Thoracic aorta (tissue), 2 donors: ENCODE measurements around the gene METTL26. TPM values are rescaled to one million over a fixed set of nuclear protein-coding genes. Genes with fewer than 3 reads are reported as not detected.

ENCODE experiments used
- ATAC-seq: fragments of 150-250 bp; one replicate; pipeline ENCODE4 v1.8.0; 2017; ENCODE audit warnings: low read depth; ENCODE audit not compliant: insufficient number of reproducible peaks, low FRiP score
- DNase-seq: peaks from one replicate; pipeline ENCODE4 v3.0.0-alpha.2; 2020; ENCODE audit warnings: low spot score
- H3K27ac ChIP-seq, 2 donors: fragments of 200-600 bp; sonication (generic); 1 replicate in 1 of 2; 2 replicates in 1 of 2; pipeline ENCODE4 v1.5.1; 2016; ENCODE audit warnings: mild to moderate bottlenecking in 2 of 2, moderate library complexity in 2 of 2
- H3K27me3 ChIP-seq: fragments of 200-600 bp; sonication (generic); replicated peaks from 2 replicates; pipeline ENCODE4 v1.6.0; 2016; ENCODE audit warnings: mild to moderate bottlenecking; ENCODE audit not compliant: insufficient read depth
- H3K36me3 ChIP-seq: fragments of 200-600 bp; sonication (generic); one replicate; pipeline ENCODE4 v1.5.1; 2016
- H3K4me1 ChIP-seq, 2 donors: fragments of 200-600 bp; sonication (generic); 1 replicate in 1 of 2; 2 replicates in 1 of 2; pipeline versions ENCODE4 v1.5.1 to v1.6.0; 2016; ENCODE audit warnings: low read depth in 2 of 2, mild to moderate bottlenecking in 1 of 2; ENCODE audit not compliant: control insufficient read depth in 1 of 2
- H3K4me3 ChIP-seq: fragments of 200-600 bp; sonication (generic); 2 replicates; pipeline ENCODE4 v1.5.1; 2016; ENCODE audit warnings: mild to moderate bottlenecking
- H3K9me3 ChIP-seq: fragments of 200-600 bp; sonication (generic); 2 replicates; pipeline ENCODE4 v1.5.1; 2016
- CTCF ChIP-seq: fragments of 200-600 bp; sonication (generic); IDR thresholded peaks from one replicate; pipeline ENCODE4 v1.5.1; 2019; ENCODE audit warnings: antibody characterized with exemption
- total RNA-seq, 2 donors: library from RNA; depleted of rRNA; stranded (reverse); fragments of >200 nt; gene quantifications; one replicate each; pipeline versions ENCODE4 v1.1.0 to v1.2.3, GENCODE V29; 2016

METTL26 gene
- total RNA-seq, 2 donors from 2014 or later, result 83.4 to 217 TPM

DNA sequence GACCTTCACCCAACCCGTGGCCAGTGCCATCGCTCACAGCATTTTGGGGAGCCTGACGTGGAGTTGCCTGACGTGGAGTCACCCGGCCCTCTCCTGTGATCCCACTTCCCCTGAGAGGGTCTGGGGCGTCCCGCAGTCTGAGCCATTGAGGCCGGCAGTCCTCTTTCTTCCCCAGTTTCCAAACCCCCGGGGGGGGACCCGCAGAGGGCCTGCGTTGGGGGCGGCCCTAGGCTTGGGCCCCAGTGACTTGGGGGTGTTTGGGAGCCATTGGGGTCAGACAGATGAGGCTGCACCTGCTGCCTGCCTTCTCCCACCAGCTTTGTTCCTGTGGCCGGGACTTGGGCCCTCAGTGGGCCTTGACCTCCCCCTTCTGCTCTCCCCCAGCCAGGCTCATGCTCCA lies 33.6 kb upstream of the METTL26 start:
- peaks cover 7 to 19% of the 10 kb centered on the region in 2 donors for H3K4me1 ChIP-seq
- H3K9me3 ChIP-seq, result no peaks in the 10 kb centered on the region
- H3K27ac ChIP-seq, result no peak overlapping the region
- no peak overlapping the region for H3K4me3 ChIP-seq
- peaks cover 35% of the 10 kb centered on the region for H3K36me3 ChIP-seq
- ATAC-seq, result no peak
- TF ChIP-seq CTCF, result no peak
- H3K27me3 ChIP-seq, result no peaks in the 10 kb centered on the region
- no peak for DNase-seq

DNA sequence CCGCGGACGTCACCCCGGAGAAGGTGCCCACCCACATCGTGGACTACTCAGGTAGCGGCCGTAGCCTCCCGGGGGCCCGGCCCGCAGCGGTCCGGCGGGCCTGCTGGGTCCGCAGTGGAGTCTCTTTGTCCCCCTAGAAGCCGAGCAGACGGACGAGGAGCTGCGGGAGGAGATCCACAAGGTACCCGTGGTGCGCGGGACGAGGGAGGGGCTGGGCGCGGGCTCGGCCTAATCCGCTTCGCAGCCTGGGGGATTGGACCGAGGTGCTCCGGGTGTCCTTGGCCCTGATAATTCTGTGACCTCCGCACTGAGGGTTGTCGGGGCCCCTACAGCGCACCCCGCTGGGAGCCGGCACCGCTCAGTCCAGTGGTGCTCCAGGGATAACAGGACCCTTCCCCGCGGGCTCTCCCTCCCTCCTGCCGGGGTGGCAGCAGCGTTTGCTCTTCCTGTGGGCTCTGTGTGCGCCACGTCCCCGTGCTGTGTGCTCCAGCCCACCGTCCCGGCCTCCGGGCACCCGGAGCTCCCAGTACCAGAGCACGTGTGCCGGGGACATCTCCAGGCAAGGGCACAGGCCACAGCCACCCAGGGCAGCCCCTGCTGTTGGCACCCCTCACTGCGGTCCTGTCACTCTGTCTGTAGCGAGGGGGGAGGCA lies 32.5 kb upstream of the METTL26 start:
- no peak for DNase-seq
- no peaks in the 10 kb centered on the region for H3K27me3 ChIP-seq
- H3K27ac ChIP-seq, result peak overlapping the region; percentile 68 to 78
- H3K36me3 ChIP-seq, result peaks cover 35% of the 10 kb centered on the region
- TF ChIP-seq CTCF, result no peak
- no peaks in the 10 kb centered on the region for H3K9me3 ChIP-seq
- H3K4me3 ChIP-seq, result peak overlapping the region; percentile 91
- H3K4me1 ChIP-seq, result peaks cover 7 to 19% of the 10 kb centered on the region in 2 donors
- ATAC-seq, result no peak

DNA sequence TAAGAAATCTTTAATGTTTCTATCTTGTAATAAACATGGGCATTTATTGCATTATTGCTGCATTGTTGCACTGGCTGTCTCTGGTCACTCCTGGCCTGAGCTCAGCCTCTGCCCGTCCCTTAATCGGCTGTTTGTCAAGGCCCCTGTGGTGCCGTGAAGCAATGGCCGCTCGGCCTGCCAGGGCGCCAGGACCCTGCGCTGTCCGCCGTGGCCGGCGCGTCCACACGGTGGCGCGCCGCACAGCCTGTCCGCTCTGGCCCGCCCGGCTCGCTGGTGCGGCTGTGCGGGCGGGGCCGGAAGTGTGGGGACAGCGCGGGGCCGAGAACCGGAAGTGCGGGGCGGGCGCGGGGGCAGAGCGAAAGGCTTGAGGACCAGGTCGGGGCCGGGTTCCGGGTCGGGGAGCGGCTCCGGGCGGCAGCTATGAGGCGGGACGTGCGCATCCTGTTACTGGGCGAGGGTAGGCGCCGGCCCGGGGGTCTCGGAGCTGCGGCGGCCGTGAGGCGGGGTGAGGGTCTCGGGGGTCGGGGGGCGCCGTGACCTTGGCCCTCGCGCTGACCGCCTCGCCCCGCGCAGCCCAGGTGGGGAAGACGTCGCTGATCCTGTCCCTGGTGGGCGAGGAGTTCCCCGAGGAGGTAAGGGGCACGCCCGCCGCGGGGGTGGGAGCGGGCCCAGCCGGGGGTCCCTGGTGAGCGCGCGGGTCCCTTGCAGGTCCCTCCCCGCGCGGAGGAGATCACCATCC lies 31.8 kb upstream of the METTL26 start, which contains the start of gene RHOT2:
RHOT2 (plus strand) TSS at position 353 of the 739 bp plus-strand sequence; CDS start at position 421, 68 bp downstream.
- no peaks in the 10 kb centered on the region for H3K9me3 ChIP-seq
- ATAC-seq, result peak; percentile 85
- H3K4me3 ChIP-seq, result peak within 1 kb of the TSS; percentile 91
- H3K4me1 ChIP-seq, result peaks cover 7 to 19% of the 10 kb centered on the region in 2 donors
- peaks cover 33% of the 10 kb centered on the region for H3K36me3 ChIP-seq
- no peaks in the 10 kb centered on the region for H3K27me3 ChIP-seq
- DNase-seq, result peak; percentile 72
- peak; percentile 80 for TF ChIP-seq CTCF
- H3K27ac ChIP-seq, result peak within 1 kb of the TSS; percentile 68 to 78

DNA sequence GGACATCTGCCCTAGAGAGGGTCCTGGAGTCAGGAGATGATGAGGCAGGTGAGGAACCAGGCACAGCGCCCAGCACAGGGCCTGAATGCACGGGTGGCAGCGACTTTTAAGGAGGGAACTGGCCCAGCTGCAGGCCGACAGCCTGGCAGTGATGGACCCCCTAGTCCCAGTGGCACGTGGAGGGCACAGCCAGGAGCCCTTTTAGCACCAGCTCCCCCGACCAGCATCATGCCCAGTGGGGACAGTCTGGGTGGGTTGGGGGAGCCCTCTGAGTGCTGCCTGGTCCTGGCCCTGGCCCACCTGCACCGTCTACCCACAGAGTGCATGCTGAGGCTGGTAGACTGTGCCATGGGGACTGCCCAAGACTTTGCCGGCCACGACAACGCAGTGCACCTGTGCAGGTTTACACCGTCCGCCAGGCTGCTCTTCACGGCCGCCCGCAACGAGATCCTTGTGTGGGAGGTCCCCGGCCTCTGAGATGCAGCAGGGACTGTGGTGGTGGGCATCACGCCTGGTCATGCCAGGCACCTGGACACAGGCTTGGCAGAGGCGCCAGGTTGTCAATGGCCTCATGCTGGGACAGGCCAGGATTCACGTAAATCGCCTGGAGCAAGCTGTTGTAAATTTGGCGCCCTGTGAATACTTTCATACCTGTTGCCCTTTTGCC lies 31.1 kb upstream of the METTL26 start:
- ATAC-seq (no peak), DNase-seq (no peak)
- peaks cover 26% of the 10 kb centered on the region for H3K36me3 ChIP-seq
- H3K4me1 ChIP-seq, result peaks cover 7 to 19% of the 10 kb centered on the region in 2 donors
- peak overlapping the region; percentile 91 for H3K4me3 ChIP-seq
- TF ChIP-seq CTCF, result no peak
- no peaks in the 10 kb centered on the region for H3K27me3 ChIP-seq
- no peaks in the 10 kb centered on the region for H3K9me3 ChIP-seq
- peak overlapping the region in 1 of 2 donors; percentile 68 for H3K27ac ChIP-seq

- Histone ChIP-seq H3K27me3 (no peaks in the 10 kb centered on the region), H3K36me3 (peaks cover 20% of the 10 kb centered on the region), H3K9me3 (no peaks in the 10 kb centered on the region), H3K4me3 (no peak overlapping the region), H3K27ac (no peak overlapping the region), H3K4me1 (peaks cover 7 to 19% of the 10 kb centered on the region in 2 donors)
- no peak for TF ChIP-seq CTCF
- ATAC-seq, result no peak
- no peak for DNase-seq
Measured at GRCh38 chr16:666572-666971, 30.5 kb upstream of the METTL26 start.
